ACC112 (cell line): Measurements from ENCODE around the gene TUBA8.
A peak's percentile ranks its signal among the peaks of the same experiment; 100 is the strongest.
"Not testable (repeated sequence)": the region's sequence is repeated elsewhere in the genome, so short reads cannot be mapped to it uniquely, and the experiment has no call there.

Source experiments
- H2AFZ ChIP-seq: fragments of 200-600 bp; sonication (generic); one replicate; pipeline ENCODE4 v1.6.0; 2017; ENCODE audit warnings: antibody characterized with exemption, low read length; ENCODE audit not compliant: unreplicated experiment
- H3K27ac ChIP-seq: fragments of 200-600 bp; sonication (generic); 2 replicates; pipeline ENCODE4 v1.5.1; 2014; ENCODE audit warnings: low read depth, mild to moderate bottlenecking, antibody characterized with exemption, low read length, moderate library complexity
- H3K27me3 ChIP-seq: fragments of 200-600 bp; sonication (generic); 2 replicates; pipeline ENCODE4 v1.6.1; 2014; ENCODE audit warnings: mild to moderate bottlenecking, antibody characterized with exemption, low read length, moderate library complexity, mixed read lengths; ENCODE audit not compliant: insufficient read depth
- H3K36me3 ChIP-seq: fragments of 200-600 bp; sonication (generic); 2 replicates; pipeline ENCODE4 v1.6.1; 2016; ENCODE audit warnings: mild to moderate bottlenecking, antibody characterized with exemption, low read length, moderate library complexity, mixed read lengths; ENCODE audit not compliant: insufficient read depth
- H3K4me1 ChIP-seq: fragments of 200-600 bp; sonication (generic); one replicate; pipeline ENCODE4 v1.6.1; 2016; ENCODE audit warnings: low read length, mixed read lengths; ENCODE audit not compliant: insufficient read depth, unreplicated experiment, control insufficient read depth
- H3K4me3 ChIP-seq: fragments of 200-600 bp; sonication (generic); 2 replicates; pipeline ENCODE4 v1.5.1; 2014; ENCODE audit warnings: mild to moderate bottlenecking, low read depth, low read length
- H3K79me2 ChIP-seq: fragments of 200-600 bp; sonication (generic); one replicate; pipeline ENCODE4 v1.6.0; 2016; ENCODE audit warnings: low read length; ENCODE audit not compliant: control insufficient read depth, unreplicated experiment, insufficient read depth

Gene TUBA8

DNA sequence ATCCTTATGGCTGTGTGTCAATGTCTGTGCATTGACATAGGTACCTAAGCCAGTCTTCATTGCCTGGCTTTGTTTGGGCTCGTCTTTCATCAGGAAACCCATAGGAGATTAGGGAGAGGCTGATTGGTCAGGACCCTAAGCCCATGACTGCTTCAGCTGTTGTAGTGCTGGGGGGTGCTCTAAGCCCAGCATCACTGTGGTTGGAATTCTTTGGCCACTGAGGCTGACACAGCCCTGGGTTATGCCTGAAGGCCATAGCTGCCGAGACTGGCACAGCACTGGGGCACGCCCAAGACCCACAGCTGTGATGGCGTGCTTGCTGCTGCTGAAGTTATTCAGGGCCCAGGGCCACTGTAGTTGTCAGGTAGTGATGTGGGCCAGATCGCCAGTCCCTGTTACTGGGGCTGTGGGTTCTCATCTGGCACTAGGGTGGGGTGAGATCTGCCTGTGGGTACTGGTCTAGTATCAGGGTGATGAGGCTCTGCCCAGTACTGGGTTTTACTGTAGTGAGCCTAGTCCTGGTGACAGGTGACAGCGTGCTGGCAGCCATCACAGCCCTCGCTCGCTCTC is 44.3 kb downstream of the TUBA8 start:
- peaks cover 38% of the 10 kb centered on the region for H3K79me2 ChIP-seq
- no peak overlapping the region for H3K4me3 ChIP-seq
- no peaks in the 10 kb centered on the region for H3K27me3 ChIP-seq
- H3K36me3 ChIP-seq = peaks cover 5% of the 10 kb centered on the region; the same call in 1 of the 2 replicates
- no peak overlapping the region for H2AFZ ChIP-seq
- peaks cover 12% of the 10 kb centered on the region for H3K4me1 ChIP-seq
- H3K27ac ChIP-seq = no peak overlapping the region

DNA sequence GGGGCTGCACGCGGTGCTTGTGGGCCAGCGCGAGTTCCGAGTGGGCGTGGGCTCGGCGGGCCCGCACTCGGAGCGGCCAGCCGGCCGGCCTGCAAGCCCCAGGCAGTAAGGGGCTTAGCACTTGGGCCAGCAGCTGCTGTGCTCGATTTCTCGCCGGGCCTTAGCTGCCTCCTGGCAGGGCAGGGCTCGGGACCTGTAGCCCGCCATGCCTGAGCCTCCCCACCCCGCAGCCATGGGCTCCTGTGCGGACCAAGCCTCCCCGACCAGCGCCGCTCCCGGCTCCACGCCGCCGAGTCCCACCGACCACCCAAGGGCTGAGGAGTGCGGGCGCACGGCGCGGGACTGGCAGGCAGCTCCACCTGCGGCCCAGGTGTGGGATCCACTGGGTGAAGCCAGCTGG is 44.9 kb downstream of the TUBA8 start:
- Histone ChIP-seq H3K4me1 (peaks cover 12% of the 10 kb centered on the region), H3K79me2 (peaks cover 38% of the 10 kb centered on the region)
- H2AFZ ChIP-seq, H3K27ac ChIP-seq, H3K27me3 ChIP-seq, H3K4me3 ChIP-seq, H3K36me3 ChIP-seq: not testable (repeated sequence)

DNA sequence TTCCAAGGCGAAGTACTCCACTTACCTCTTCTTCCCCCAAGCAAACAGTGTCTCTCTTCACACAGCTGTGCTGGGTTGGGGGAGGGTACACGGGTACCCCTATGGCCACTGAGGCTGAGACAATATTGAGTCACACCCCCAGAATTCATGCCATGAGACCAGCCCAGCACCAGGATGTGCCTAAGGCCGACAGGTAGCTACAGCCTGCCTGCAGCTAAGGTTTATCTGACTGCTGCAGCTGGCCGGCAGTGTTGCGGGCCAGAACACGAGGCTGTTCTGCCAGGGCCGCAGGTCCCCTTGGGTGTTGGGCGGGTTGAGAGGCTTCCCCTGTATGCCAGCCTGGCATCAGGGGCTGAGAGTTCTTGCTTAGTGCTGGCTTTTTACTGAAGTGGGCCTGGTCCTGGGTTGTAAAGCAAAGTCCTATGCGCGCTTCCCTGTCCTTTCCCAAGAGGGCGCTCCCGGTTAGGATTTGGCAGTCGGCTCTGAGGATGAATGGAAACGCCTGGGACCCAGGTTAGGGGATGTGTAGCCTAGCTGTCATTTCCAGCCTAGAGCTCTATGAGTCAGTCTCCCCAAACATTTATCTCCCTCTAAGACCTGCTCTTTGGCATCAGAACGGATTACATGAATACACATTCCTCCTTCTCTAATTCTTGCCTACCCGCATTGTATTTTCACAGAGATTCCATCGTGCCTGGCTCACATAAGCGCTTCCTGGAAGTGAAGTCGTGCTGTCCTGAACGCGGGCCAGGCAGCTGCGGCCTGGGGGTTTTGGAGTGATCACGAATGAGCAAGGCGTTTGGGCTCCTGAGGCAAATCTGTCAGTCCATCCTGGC is 46.5 kb downstream of the TUBA8 start:
- peaks cover 12% of the 10 kb centered on the region for H3K4me1 ChIP-seq
- peaks cover 24% of the 10 kb centered on the region for H3K79me2 ChIP-seq
- H3K4me3 ChIP-seq = no peak overlapping the region; the same call in 1 of the 2 replicates
- H3K27ac ChIP-seq = peak overlapping the region; percentile 79
- H3K36me3 ChIP-seq = peaks cover 5% of the 10 kb centered on the region; the same call in 1 of the 2 replicates
- no peaks in the 10 kb centered on the region for H3K27me3 ChIP-seq
- no peak overlapping the region for H2AFZ ChIP-seq

DNA sequence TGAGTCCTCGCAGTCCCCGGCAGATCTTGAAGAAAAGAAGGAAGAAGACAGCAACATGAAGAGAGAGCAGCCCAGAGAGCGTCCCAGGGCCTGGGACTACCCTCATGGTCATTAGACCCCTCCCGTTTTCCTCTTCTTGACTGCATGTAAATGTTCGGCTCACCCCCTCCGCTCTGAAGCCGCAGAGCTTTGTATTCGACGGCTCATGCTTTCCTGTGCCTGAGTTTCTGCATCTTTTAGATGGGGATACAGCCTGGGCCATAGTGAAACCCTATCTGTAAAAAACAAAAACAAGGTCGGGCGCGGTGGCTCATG is 47.1 kb downstream of the TUBA8 start:
- Histone ChIP-seq H3K27me3 (no peaks in the 10 kb centered on the region), H3K36me3 (peaks cover 5% of the 10 kb centered on the region; the same call in 1 of the 2 replicates), H3K79me2 (peaks cover 19% of the 10 kb centered on the region), H3K27ac (peak overlapping the region; percentile 79), H2AFZ (no peak overlapping the region), H3K4me1 (peaks cover 12% of the 10 kb centered on the region), H3K4me3 (no peak overlapping the region)

DNA sequence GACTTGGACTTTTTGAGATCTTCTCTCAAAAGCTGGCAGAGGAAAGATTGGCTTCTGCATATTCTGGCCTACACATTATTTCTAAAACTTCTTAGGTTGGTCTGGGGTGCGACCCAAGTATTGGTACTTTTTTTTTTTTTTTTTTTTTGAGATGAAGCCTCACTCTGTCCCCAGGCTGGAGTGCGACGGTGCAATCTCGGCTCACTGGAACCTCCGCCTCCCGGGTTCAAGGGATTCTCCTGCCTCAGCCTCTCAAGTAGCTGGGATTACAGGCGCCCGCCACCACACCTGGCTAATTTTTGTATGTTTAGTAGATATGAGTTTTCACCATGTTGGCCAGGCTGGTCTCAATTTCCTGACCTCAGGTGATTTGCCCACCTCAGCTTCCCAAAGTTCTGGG is 50.0 kb downstream of the TUBA8 start:
- not testable (repeated sequence) for H3K36me3 ChIP-seq, H2AFZ ChIP-seq, H3K27me3 ChIP-seq, H3K27ac ChIP-seq, H3K79me2 ChIP-seq, H3K4me3 ChIP-seq
- H3K4me1 ChIP-seq = peaks cover 12% of the 10 kb centered on the region

DNA sequence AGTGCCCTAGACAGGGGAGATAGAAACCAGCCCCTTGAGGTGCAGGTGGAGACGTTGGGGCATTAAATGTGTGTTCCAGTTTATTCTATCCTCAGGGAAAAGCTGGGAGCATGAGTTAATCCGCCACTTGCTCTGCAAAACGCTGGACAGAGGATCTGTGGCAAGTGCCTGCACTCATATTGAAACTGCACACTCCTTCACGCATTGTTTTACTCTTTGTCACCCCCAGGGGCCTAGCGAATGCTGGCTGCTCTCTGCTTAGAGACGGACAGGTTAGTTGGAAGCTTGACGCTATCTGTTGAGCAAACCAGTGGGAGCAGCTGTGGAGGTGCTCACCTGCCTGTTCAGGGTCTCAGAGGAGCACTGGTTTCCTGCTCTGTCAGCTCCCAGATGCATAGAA is 53.2 kb downstream of the TUBA8 start:
- H3K4me3 ChIP-seq, H3K27ac ChIP-seq, H3K79me2 ChIP-seq, H2AFZ ChIP-seq, H3K27me3 ChIP-seq, H3K4me1 ChIP-seq, H3K36me3 ChIP-seq: not testable (repeated sequence)

DNA sequence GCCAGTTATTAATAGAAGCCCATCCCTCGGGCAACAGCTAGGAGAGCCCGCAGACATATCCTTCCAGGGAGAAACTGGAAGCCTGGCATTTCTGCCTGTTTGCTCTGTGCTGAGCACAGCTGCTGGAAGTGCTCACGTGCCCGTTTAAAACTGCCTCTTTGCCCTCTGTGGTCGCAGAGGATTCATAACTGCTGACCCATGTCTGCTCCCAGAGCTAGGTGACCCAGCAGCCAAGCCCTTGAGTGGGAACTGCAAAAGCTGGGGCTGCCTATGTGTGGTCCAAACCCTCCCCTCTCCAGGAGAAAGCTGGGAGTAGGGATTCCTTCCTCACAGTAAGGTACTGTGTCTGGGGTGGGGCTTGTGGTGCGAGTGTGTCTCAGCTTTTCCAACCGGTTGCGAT is 54.0 kb downstream of the TUBA8 start:
- not testable (repeated sequence) for H3K79me2 ChIP-seq, H3K4me3 ChIP-seq, H3K27ac ChIP-seq, H3K27me3 ChIP-seq, H3K4me1 ChIP-seq, H3K36me3 ChIP-seq, H2AFZ ChIP-seq

DNA sequence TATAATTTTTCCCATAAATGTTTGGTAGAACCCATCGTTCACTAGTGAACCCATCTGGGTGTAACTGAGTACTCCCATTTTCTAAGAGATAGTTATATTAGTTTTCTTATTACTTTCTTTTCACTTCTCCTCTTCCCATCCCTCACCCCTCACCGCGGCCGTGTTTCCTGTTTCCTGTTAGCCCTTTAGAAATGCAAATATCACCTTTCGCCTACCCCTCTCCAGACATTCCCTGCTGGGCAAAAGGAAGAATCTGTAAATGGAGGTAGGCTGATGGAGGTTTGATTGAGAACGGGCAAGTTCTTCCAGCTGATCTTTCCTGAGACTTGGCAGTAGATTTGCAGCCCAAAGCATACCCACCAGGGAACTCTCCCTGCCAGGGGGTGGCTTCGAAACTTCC is 54.7 kb downstream of the TUBA8 start:
- not testable (repeated sequence) for H3K27ac ChIP-seq, H3K36me3 ChIP-seq, H2AFZ ChIP-seq, H3K4me3 ChIP-seq, H3K4me1 ChIP-seq, H3K27me3 ChIP-seq, H3K79me2 ChIP-seq

DNA sequence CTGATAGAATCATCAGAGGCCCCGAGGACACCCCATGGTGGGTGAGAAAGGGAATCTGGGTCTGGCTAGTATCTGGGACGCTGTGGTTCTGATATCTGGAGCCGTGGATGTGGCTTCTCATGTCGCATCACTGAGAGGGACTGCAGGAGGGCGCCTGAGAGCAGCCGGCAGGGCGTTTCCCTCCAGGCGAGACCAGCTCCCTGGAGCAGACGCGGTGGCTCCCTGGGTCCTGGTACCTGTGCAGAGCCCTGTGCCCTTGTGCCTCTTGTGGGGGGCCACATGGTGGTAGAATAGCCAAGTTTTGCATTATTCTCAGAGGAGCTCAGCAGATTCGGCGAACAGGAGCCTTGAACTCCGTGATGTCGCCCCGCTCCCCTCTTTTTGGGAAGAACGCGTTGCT is 59.7 kb downstream of the TUBA8 start:
- not testable (repeated sequence) for H3K27ac ChIP-seq, H3K36me3 ChIP-seq, H3K79me2 ChIP-seq, H3K4me3 ChIP-seq, H2AFZ ChIP-seq, H3K4me1 ChIP-seq, H3K27me3 ChIP-seq

DNA sequence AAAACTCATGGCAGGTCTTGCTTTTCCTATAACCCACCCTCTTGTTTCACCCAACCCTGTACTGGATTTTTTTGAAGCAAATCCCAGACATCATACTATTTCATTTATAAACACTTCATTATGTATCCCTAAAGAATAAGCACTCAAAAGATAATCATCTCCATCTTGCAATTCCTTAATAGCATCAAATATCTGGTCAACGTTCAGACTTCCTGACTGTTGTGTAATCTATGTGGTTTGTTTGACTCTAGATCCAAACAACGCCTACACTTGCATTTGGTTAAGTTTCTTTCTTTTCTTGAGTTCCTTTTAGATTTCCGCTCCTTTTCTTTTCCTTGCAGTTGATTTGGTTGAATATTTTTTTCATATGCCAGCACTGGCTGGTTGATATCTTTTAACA is 61.6 kb downstream of the TUBA8 start:
- not testable (repeated sequence) for H3K27me3 ChIP-seq, H3K36me3 ChIP-seq, H2AFZ ChIP-seq, H3K4me1 ChIP-seq, H3K79me2 ChIP-seq, H3K4me3 ChIP-seq
- H3K27ac ChIP-seq = peak overlapping the region; percentile 37

DNA sequence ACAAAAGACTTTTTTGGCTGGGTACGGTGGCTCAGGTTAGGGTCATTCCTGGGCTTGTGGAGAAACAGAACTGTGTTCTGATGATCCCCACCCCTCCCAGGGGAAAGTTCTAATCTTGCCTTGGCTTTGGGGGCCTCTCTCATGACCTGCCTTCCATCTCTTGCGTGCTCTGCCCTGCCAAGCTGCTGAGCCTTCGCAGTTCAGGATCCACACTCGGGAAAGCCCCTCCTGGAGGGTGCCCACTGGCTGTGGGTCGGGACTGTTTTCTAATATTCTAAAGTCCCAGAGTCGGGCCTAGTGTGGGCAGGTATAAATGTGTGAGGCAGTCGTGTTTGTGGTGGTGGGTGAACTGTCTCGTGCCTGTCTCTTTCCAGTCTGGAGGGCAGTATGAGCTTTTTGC is 62.2 kb downstream of the TUBA8 start:
- not testable (repeated sequence) for H3K79me2 ChIP-seq, H3K27me3 ChIP-seq, H3K4me1 ChIP-seq, H2AFZ ChIP-seq, H3K36me3 ChIP-seq, H3K4me3 ChIP-seq
- H3K27ac ChIP-seq = peak overlapping the region; percentile 72
